Spleen (tissue), 11 donors: ENCODE results near the gene RPGRIP1. TPM values are rescaled to one million over a fixed set of nuclear protein-coding genes. Genes with fewer than 3 reads are reported as not detected.
A peak's percentile ranks its signal among the peaks of the same experiment; 100 is the strongest.

Experiments used
- DNase-seq: peaks from one replicate; pipeline ENCODE4 v3.0.0-alpha.2; 2020
- H3K27ac ChIP-seq, 8 donors: fragments of 200-600 bp; sonication (generic) in 7 of 8; 1 replicate in 4 of 8; 2 replicates in 4 of 8; pipeline versions ENCODE4 v1.5.0 to v1.8.0; 2016 to 2021; ENCODE audit warnings: inconsistent platforms in 4 of 8, mild to moderate bottlenecking in 4 of 8, moderate library complexity in 1 of 8
- H3K27me3 ChIP-seq, 7 donors: fragments of 200-600 bp; sonication (generic) in 6 of 7; replicated peaks in 1 of 7; 1 replicate in 4 of 7; 2 replicates in 3 of 7; pipeline versions ENCODE4 v1.5.0 to v1.8.0; 2016 to 2021; ENCODE audit warnings: inconsistent platforms in 3 of 7, mild to moderate bottlenecking in 1 of 7
- H3K36me3 ChIP-seq, 6 donors: fragments of 200-600 bp; sonication (generic) in 5 of 6; 1 replicate in 4 of 6; 2 replicates in 2 of 6; pipeline versions ENCODE4 v1.5.0 to v1.8.0; 2016 to 2021; ENCODE audit warnings: inconsistent platforms in 2 of 6
- H3K4me1 ChIP-seq, 6 donors: fragments of 200-600 bp; sonication (generic) in 5 of 6; 1 replicate in 3 of 6; 2 replicates in 3 of 6; pipeline versions ENCODE4 v1.5.0 to v1.8.0; 2016 to 2021; ENCODE audit warnings: inconsistent platforms in 3 of 6
- H3K4me3 ChIP-seq, 8 donors: fragments of 200-600 bp; sonication (generic) in 7 of 8; 1 replicate in 4 of 8; 2 replicates in 4 of 8; pipeline versions ENCODE4 v1.5.0 to v1.8.0; 2016 to 2021; ENCODE audit warnings: inconsistent platforms in 4 of 8, mild to moderate bottlenecking in 4 of 8, moderate library complexity in 2 of 8
- H3K9me3 ChIP-seq, 8 donors: fragments of 200-600 bp; sonication (generic) in 7 of 8; 1 replicate in 4 of 8; 2 replicates in 4 of 8; pipeline versions ENCODE4 v1.5.0 to v1.8.0; 2016 to 2021; ENCODE audit warnings: inconsistent platforms in 4 of 8
- POLR2A ChIP-seq, 3 donors: fragments of 450-650 bp; IDR thresholded peaks; one replicate each; pipeline ENCODE4 v1.5.1; 2017; ENCODE audit warnings: antibody characterized with exemption in 3 of 3, mild to moderate bottlenecking in 1 of 3
- POLR2AphosphoS5 ChIP-seq, 3 donors: sonication (generic); formaldehyde crosslinking; IDR thresholded peaks; one replicate each; pipeline ENCODE4 v1.5.1; 2017; ENCODE audit warnings: antibody characterized with exemption in 3 of 3
- WGBS, 5 donors: extraction: QIAGEN DNeasy Blood & Tissue Kit in 3 of 5; methylation state at CpG; one replicate each; pipeline versions ENCODE4 v1.1.5 to v1.1.7; 2013 to 2018; 5-methylcytosine and 5-hydroxymethylcytosine counted together
- intact Hi-C: fragments of 100-400 bp; cut with DNase I; formaldehyde crosslinking; loops from one replicate; pipeline ENCODE4 v1.15.0; 2023; ENCODE audit warnings: low total_unique reads
- polyA plus RNA-seq, 3 donors: library from polyadenylated mRNA; stranded (reverse); fragments of 200-250 nt; gene quantifications; one replicate each; pipeline ENCODE4 v1.2.1, GENCODE V29; 2013
- total RNA-seq, 7 donors: library from RNA; depleted of rRNA in 3 of 7; stranded (reverse); fragments of >200 nt in 3 of 7; fragmentation: NEBNext Ultra II Directional in 4 of 7; extraction: Animal tissue kit (Norgen Biotek cat#: 25700) in 4 of 7; gene quantifications; one replicate each; pipeline versions ENCODE4 v1.1.0 to v1.2.1, GENCODE V29; 2016 to 2021
- TF ChIP-seq, protein P1 (sequence below), 11 experiments: fragments of 200-600 bp in 7 of 11; fragments of 450-650 bp in 4 of 11; sonication (generic) in 4 of 11; IDR thresholded peaks in 8 of 11; conservative IDR thresholded peaks in 3 of 11; 1 replicate in 7 of 11; 2 replicates in 4 of 11; pipeline versions ENCODE4 v1.4.0 to v1.8.0; 2016 to 2021; ENCODE audit warnings: antibody characterized with exemption in 11 of 11, inconsistent platforms in 4 of 11, mild to moderate bottlenecking in 1 of 11
- donor health status: healthy with polysubstance abuse.
- donor health status: DM: no; HTN: no; CAD: no; lungs with moderate emphysema.
- donor health status: DM: no; HTN: no; CAD: no.
- donor health status: Bipolar disorder and iron deficiency.
- donor health status: healthy.
- donor health status: DM: no; HTN: no; CAD: no.
- donor health status: DM: yes; HTN: yes; CAD: no.

Gene RPGRIP1
- total and polyA plus RNA-seq, 10 donors, result 0.33 to 4.0 (median 0.84) TPM

DNA sequence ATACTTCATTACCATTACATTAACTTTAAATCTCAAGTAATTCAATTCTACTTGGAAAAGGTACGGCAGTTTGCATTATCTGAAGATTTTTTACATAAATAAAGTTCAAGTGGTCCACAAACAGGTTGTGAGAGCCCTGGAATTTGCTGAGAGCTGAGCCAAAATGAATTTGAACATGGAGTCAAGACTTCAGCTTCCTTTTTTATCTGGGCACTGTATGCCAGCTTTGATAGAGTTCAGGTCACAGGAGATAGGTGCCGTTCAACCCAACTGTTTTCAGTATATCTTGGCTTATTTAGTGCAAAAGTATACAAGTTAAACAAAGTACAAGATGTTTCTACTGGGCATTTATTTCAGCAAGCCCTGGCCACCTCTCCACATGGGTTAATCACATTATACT, 39.5 kb upstream of the RPGRIP1 start:
- no peak for DNase-seq
- WGBS, 5 donors, result 76 to 91% (median 82%) methylated on average over 2 of the region's 2 CpGs
- intact Hi-C loops, result no loop called here
- Histone ChIP-seq H3K27ac (no peak overlapping the region), H3K4me1 (peaks cover 6 to 100% (median 79%) of the 10 kb centered on the region in 6 donors), H3K27me3 (no peaks in the 10 kb centered on the region), H3K4me3 (no peak overlapping the region), H3K9me3 (no peaks in the 10 kb centered on the region), H3K36me3 (peaks cover 0 to 91% (median 41%) of the 10 kb centered on the region in 6 donors)
- no peak for TF ChIP-seq POLR2AphosphoS5 (IDR thresholded peaks at IDR 0.05)
- TF ChIP-seq, protein P1, sequence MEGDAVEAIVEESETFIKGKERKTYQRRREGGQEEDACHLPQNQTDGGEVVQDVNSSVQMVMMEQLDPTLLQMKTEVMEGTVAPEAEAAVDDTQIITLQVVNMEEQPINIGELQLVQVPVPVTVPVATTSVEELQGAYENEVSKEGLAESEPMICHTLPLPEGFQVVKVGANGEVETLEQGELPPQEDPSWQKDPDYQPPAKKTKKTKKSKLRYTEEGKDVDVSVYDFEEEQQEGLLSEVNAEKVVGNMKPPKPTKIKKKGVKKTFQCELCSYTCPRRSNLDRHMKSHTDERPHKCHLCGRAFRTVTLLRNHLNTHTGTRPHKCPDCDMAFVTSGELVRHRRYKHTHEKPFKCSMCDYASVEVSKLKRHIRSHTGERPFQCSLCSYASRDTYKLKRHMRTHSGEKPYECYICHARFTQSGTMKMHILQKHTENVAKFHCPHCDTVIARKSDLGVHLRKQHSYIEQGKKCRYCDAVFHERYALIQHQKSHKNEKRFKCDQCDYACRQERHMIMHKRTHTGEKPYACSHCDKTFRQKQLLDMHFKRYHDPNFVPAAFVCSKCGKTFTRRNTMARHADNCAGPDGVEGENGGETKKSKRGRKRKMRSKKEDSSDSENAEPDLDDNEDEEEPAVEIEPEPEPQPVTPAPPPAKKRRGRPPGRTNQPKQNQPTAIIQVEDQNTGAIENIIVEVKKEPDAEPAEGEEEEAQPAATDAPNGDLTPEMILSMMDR (IDR thresholded peaks at IDR 0.05 in 8 of 11, conservative IDR thresholded peaks at IDR 0.05 in 3 of 11), result no peak
- TF ChIP-seq POLR2A (IDR thresholded peaks at IDR 0.05), result no peak

DNA sequence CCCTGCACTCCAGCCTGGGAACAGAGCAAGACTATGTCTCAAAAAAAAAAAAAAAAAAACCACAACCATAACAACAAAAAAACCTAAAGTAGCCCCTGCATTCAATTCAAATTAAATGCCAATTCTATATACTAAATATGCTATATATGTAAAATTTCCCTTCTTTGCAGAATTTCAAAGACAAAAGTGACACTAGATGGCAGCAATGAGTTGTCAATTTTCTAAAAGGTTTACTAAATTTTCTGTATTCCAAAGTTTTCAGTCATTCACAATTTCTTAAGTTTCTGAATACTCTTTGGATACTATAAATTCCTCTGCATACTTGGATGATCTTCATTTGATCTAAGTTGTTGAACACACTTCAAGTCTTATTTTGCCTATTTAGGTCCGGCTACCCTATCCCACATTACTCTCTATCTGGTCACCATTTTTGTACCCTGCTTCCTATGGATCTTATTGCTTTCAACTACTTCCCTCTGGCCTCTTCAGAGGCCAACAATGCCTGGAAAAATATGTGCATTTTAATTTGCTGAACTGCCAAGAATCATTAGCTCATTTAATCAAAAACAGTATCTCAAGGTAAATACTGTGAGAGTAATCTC, 38.6 kb upstream of the RPGRIP1 start:
- intact Hi-C loops, result no loop called here
- DNase-seq, result no peak
- Histone ChIP-seq H3K9me3 (no peaks in the 10 kb centered on the region), H3K36me3 (peaks cover 0 to 91% (median 42%) of the 10 kb centered on the region in 6 donors), H3K27ac (peak overlapping the region in 1 of 8 donors; percentile 5), H3K4me3 (no peak overlapping the region), H3K27me3 (no peaks in the 10 kb centered on the region), H3K4me1 (peaks cover 6 to 100% (median 74%) of the 10 kb centered on the region in 6 donors)
- 68 to 87% (median 85%) methylated on average over 1 of the region's 1 CpG for WGBS, 5 donors
- TF ChIP-seq, protein P1 (IDR thresholded peaks at IDR 0.05 in 8 of 11, conservative IDR thresholded peaks at IDR 0.05 in 3 of 11), result peak in 7 of 11 experiments; percentile 30 to 50 (median 35)
- TF ChIP-seq POLR2AphosphoS5 (IDR thresholded peaks at IDR 0.05), result no peak

DNA sequence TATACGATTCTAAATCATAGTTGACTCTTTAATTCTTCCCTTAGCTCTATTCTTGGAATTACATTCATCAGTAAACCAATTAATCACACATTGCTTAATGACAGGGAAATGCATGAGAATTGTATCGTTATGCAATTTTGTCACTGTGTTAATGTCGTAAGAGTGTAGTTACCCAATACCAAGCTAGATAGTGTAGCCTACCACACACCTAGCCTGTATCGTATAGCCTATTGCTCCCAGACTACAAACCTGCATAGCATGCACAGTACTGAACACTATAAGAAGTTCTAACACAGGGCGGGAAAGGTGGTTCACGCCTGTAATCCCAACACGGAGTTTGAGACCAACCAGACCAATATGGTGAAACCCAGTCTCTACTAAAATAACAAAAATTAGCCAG, 35.3 kb upstream of the RPGRIP1 start:
- Histone ChIP-seq H3K4me3 (no peak overlapping the region), H3K4me1 (peaks cover 7 to 100% (median 71%) of the 10 kb centered on the region in 6 donors), H3K36me3 (peaks cover 0 to 91% (median 48%) of the 10 kb centered on the region in 6 donors), H3K9me3 (no peaks in the 10 kb centered on the region), H3K27me3 (no peaks in the 10 kb centered on the region), H3K27ac (peak overlapping the region in 3 of 8 donors; percentile 32 to 34 (median 34))
- TF ChIP-seq POLR2AphosphoS5 (IDR thresholded peaks at IDR 0.05) (peak in 1 of 3 donors; percentile 49), POLR2A (IDR thresholded peaks at IDR 0.05) (no peak)
- DNase-seq, result no peak
- intact Hi-C loops, result no loop called here
- WGBS, 5 donors, result 60 to 83% (median 71%) methylated on average over 7 of the region's 7 CpGs

DNA sequence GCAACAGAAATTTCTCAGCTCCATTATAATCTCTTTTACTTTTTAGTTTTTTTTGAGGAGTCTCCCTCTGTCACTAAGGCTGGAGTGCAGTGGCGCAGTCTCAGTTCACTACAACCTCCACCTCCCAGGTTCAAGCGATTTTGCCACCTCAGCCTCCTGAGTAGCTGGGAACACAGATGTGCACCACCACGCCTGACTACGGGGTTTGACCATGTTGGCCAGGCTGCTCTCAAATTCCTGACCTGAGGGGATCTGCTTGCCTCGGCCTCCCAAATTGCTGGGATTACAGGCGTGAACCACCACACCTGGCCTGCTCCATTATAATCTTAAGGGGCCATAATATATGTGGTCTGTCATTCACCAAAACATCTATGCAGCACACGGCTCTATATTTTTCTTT, 34.1 kb upstream of the RPGRIP1 start:
- Histone ChIP-seq H3K36me3 (peaks cover 0 to 92% (median 58%) of the 10 kb centered on the region in 6 donors), H3K4me1 (peaks cover 7 to 100% (median 68%) of the 10 kb centered on the region in 6 donors), H3K27me3 (no peaks in the 10 kb centered on the region), H3K27ac (peak overlapping the region in 2 of 8 donors; percentile 8 to 13), H3K4me3 (no peak overlapping the region), H3K9me3 (no peaks in the 10 kb centered on the region)
- no peak for DNase-seq
- WGBS, 5 donors, result 84 to 98% (median 93%) methylated on average over 7 of the region's 7 CpGs
- intact Hi-C loops, result no loop called here
- TF ChIP-seq POLR2A (IDR thresholded peaks at IDR 0.05) (no peak), POLR2AphosphoS5 (IDR thresholded peaks at IDR 0.05) (peak in 1 of 3 donors; percentile 47)
- TF ChIP-seq, protein P1 (IDR thresholded peaks at IDR 0.05 in 8 of 11, conservative IDR thresholded peaks at IDR 0.05 in 3 of 11), result no peak
